Lower leg skin (tissue), 4 donors: Measurements from ENCODE around the gene SPECC1L. TPM values are rescaled to one million over a fixed set of nuclear protein-coding genes. Genes with fewer than 3 reads are reported as not detected.
A peak's percentile ranks its signal among the peaks of the same experiment; 100 is the strongest.

Source experiments
- DNase-seq, 2 donors: peaks; one replicate each; pipeline ENCODE4 v3.0.0-alpha.2; 2019; ENCODE audit warnings: low spot score in 2 of 2
- H3K4me3 ChIP-seq: fragments of 200-600 bp; sonication (generic); 2 replicates; pipeline ENCODE4 v1.5.1; 2017; ENCODE audit warnings: mild to moderate bottlenecking, low read depth; ENCODE audit not compliant: poor library complexity, severe bottlenecking
- CTCF ChIP-seq, 3 donors: fragments of 450-650 bp; IDR thresholded peaks; one replicate each; pipeline ENCODE4 v1.5.1; 2016; ENCODE audit warnings: antibody characterized with exemption in 3 of 3, mild to moderate bottlenecking in 3 of 3, moderate library complexity in 2 of 3
- POLR2A ChIP-seq, 2 donors: fragments of 450-650 bp; IDR thresholded peaks; one replicate each; pipeline ENCODE4 v1.6.1; 2016 to 2017; ENCODE audit warnings: antibody characterized with exemption in 2 of 2, mild to moderate bottlenecking in 1 of 2, moderate library complexity in 1 of 2
- WGBS, 2 donors: methylation state at CpG; one replicate each; pipeline ENCODE4 v1.1.5; 2018; 5-methylcytosine and 5-hydroxymethylcytosine counted together
- intact Hi-C: fragments of 100-400 bp; cut with DNase I; formaldehyde crosslinking; loops from one replicate; pipeline ENCODE4 v1.15.0; 2023; ENCODE audit warnings: low total_unique reads
- total RNA-seq, 4 donors: library from RNA; depleted of rRNA; stranded (reverse); fragments of >200 nt; gene quantifications; one replicate each; pipeline ENCODE4 v1.1.0, GENCODE V29; 2016

SPECC1L gene
- total RNA-seq, 4 donors from 2014 or later, result 17.6 to 30.6 (median 23.3) TPM

GRCh38 chr22:24433828-24434470 lies 163.3 kb downstream of the SPECC1L start:
- no peak for DNase-seq
- intact Hi-C loops, result no loop called here
- TF ChIP-seq POLR2A (IDR thresholded peaks at IDR 0.05), result no peak
- TF ChIP-seq CTCF (IDR thresholded peaks at IDR 0.05), result no peak
- H3K4me3 ChIP-seq, result no peak overlapping the region
- whole genome bisulfite sequencing, 2 donors, result 54 to 66% methylated on average over 9 to 12 of the region's 12 CpGs

GRCh38 chr22:24434471-24435322 lies 164.1 kb downstream of the SPECC1L start:
- 53 to 55% methylated on average over 16 of the region's 16 CpGs for WGBS, 2 donors
- no peak for TF ChIP-seq POLR2A (IDR thresholded peaks at IDR 0.05)
- TF ChIP-seq CTCF (IDR thresholded peaks at IDR 0.05), result no peak

GRCh38 chr22:24435323-24435645 lies 164.7 kb downstream of the SPECC1L start:
- intact Hi-C loops, result no loop called here
- no peak overlapping the region for H3K4me3 ChIP-seq
- TF ChIP-seq CTCF (IDR thresholded peaks at IDR 0.05), result no peak
- TF ChIP-seq POLR2A (IDR thresholded peaks at IDR 0.05), result no peak
- WGBS, 2 donors, result 88 to 90% methylated on average over 2 of the region's 2 CpGs
- DNase-seq, result no peak

More at GRCh38 chr22:24434471-24435322, 164.1 kb downstream of the SPECC1L start:
- no peak overlapping the region for H3K4me3 ChIP-seq
- DNase-seq, result peak in 1 of 2 donors; percentile 86
- intact Hi-C loops, result no loop called here

GRCh38 chr22:24435861-24436371 lies 165.3 kb downstream of the SPECC1L start:
- no peak for TF ChIP-seq POLR2A (IDR thresholded peaks at IDR 0.05)
- intact Hi-C loops, result no loop called here
- DNase-seq, result no peak
- no peak overlapping the region for H3K4me3 ChIP-seq
- 83 to 87% methylated on average over 13 of the region's 13 CpGs for WGBS, 2 donors

GRCh38 chr22:24436553-24436952 lies 165.9 kb downstream of the SPECC1L start:
- no peak for DNase-seq
- TF ChIP-seq POLR2A (IDR thresholded peaks at IDR 0.05) (no peak), CTCF (IDR thresholded peaks at IDR 0.05) (no peak)
- H3K4me3 ChIP-seq, result no peak overlapping the region
- intact Hi-C loops, result no loop called here
- 83 to 98% methylated on average over 3 of the region's 3 CpGs for WGBS, 2 donors

GRCh38 chr22:24437091-24437490 lies 166.5 kb downstream of the SPECC1L start:
- 86 to 92% methylated on average over 4 of the region's 4 CpGs for WGBS, 2 donors
- no peak for TF ChIP-seq POLR2A (IDR thresholded peaks at IDR 0.05)
- TF ChIP-seq CTCF (IDR thresholded peaks at IDR 0.05), result no peak
- intact Hi-C loops, result no loop called here
- H3K4me3 ChIP-seq, result no peak overlapping the region
- no peak for DNase-seq
